GM12878 (cell line): ENCODE data around the gene APOM. TPM values are rescaled to one million over a fixed set of nuclear protein-coding genes. Genes with fewer than 3 reads are reported as not detected.

ENCODE experiments used
- ATAC-seq: fragments of 200-7000 bp; cut with Tn5 transposase; 3 replicates; pipeline ENCODE4 v1.9.1; 2020; ENCODE audit warnings: mild to moderate bottlenecking, moderate library complexity
- BruUV-seq: library from RNA; stranded (reverse); fragments of 400-500 nt; replicated peaks from 2 replicates; lab custom pipeline; 2021; lab: Mats Ljungman, UMichigan
- CTCF ChIA-PET: fragments of 300-600 bp; sonication (Branson Sonifier 250); formaldehyde crosslinking; extraction: SDS; loops from one replicate; lab custom pipeline; 2021; ENCODE audit warnings: inconsistent platforms; lab: Yijun Ruan, JAX
- POLR2A ChIA-PET: fragments of 350-600 bp; formaldehyde crosslinking; extraction: SDS; loops from one replicate; lab custom pipeline; 2021; ENCODE audit warnings: inconsistent platforms; lab: Charles Lee
- RAD21 ChIA-PET: fragments of 300-600 bp; sonication (Branson Sonifier 250); formaldehyde crosslinking; loops from one replicate; lab custom pipeline; 2023; ENCODE audit warnings: antibody characterized with exemption; ENCODE audit not compliant: unreplicated experiment; lab: Charles Lee
- SMC1A ChIA-PET: fragments of 300-600 bp; sonication (Branson Sonifier 250); formaldehyde crosslinking; loops from one replicate; lab custom pipeline; 2023; ENCODE audit not compliant: unreplicated experiment, uncharacterized antibody; lab: Charles Lee
- DNase-seq: peaks from one replicate; pipeline ENCODE4 v3.0.0-alpha.2; 2011; ENCODE audit warnings: low read depth, low spot score
- FAIRE-seq: peaks from 3 replicates; lab custom pipeline; 2011; peaks lifted over from hg19 to GRCh38; lab: Jason Lieb, UNC
- H2AFZ ChIP-seq: 2 replicates; pipeline ENCODE4 v1.6.0; 2011; ENCODE audit warnings: low read depth, low read length, control low read depth; ENCODE audit not compliant: control insufficient read depth
- H3K27ac ChIP-seq: 2 replicates; pipeline ENCODE4 v1.5.1; 2011; ENCODE audit warnings: control low read depth; ENCODE audit not compliant: control insufficient read depth, insufficient read depth
- H3K27me3 ChIP-seq, 2 experiments: replicated peaks in 1 of 2; 2 replicates each; pipeline versions ENCODE4 v1.6.0 to v1.6.1; 2011; ENCODE audit warnings: low read length in 1 of 2; ENCODE audit not compliant: control insufficient read depth in 2 of 2, insufficient read depth in 2 of 2
- H3K36me3 ChIP-seq, 2 experiments: 2 replicates each; pipeline ENCODE4 v1.5.1; 2011; ENCODE audit warnings: low read length in 1 of 2; ENCODE audit not compliant: control insufficient read depth in 2 of 2, insufficient read depth in 2 of 2
- H3K4me1 ChIP-seq: 2 replicates; pipeline ENCODE4 v1.6.1; 2011; ENCODE audit warnings: mild to moderate bottlenecking, low read length, moderate library complexity, mixed read lengths; ENCODE audit not compliant: control insufficient read depth, insufficient read depth
- H3K4me2 ChIP-seq: 2 replicates; pipeline ENCODE4 v1.6.0; 2011; ENCODE audit warnings: control low read depth; ENCODE audit not compliant: control insufficient read depth, insufficient read depth
- H3K4me3 ChIP-seq: fragments of 200-600 bp; sonication (generic); 2 replicates; pipeline ENCODE4 v1.5.1; 2016
- H3K79me2 ChIP-seq: 2 replicates; pipeline ENCODE4 v1.6.0; 2011; ENCODE audit warnings: low read length; ENCODE audit not compliant: control insufficient read depth, insufficient read depth
- H3K9ac ChIP-seq: 2 replicates; pipeline ENCODE4 v1.8.0; 2011; ENCODE audit warnings: low read length, control low read depth, mixed read lengths; ENCODE audit not compliant: control insufficient read depth, insufficient read depth
- H3K9me3 ChIP-seq: replicated peaks from 3 replicates; pipeline ENCODE4 v1.5.1; 2011; ENCODE audit warnings: mild to moderate bottlenecking, low read length; ENCODE audit not compliant: control insufficient read depth, insufficient read depth
- H4K20me1 ChIP-seq: 2 replicates; pipeline ENCODE4 v1.6.0; 2011; ENCODE audit not compliant: control insufficient read depth, insufficient read depth
- DPF2 ChIP-seq: fragments of 450-650 bp; IDR thresholded peaks from 2 replicates; pipeline ENCODE4 v1.6.1; 2017; ENCODE audit warnings: mild to moderate bottlenecking
- FOS ChIP-seq: IDR thresholded peaks from 3 replicates; pipeline ENCODE4 v1.6.1; 2011; ENCODE audit warnings: borderline replicate concordance; ENCODE audit not compliant: insufficient read length; ENCODE audit errors: extremely low read depth
- GABPA ChIP-seq: IDR thresholded peaks from 2 replicates; pipeline ENCODE4 v1.6.1; 2014; ENCODE audit warnings: antibody characterized with exemption, low read depth, mild to moderate bottlenecking, inconsistent platforms
- HDAC2 ChIP-seq: fragments of 200-600 bp; sonication (generic); IDR thresholded peaks from 2 replicates; pipeline ENCODE4 v1.6.1; 2017
- HDAC6 ChIP-seq: fragments of 200-600 bp; sonication (generic); IDR thresholded peaks from one replicate; pipeline ENCODE4 v1.8.0; 2017; ENCODE audit warnings: antibody characterized with exemption; ENCODE audit not compliant: unreplicated experiment
- IKZF1 ChIP-seq: fragments of 450-650 bp; conservative IDR thresholded peaks from 2 replicates; pipeline ENCODE4 v1.6.1; 2017; ENCODE audit warnings: antibody characterized with exemption, mild to moderate bottlenecking
- IRF4 ChIP-seq: IDR thresholded peaks from 2 replicates; pipeline ENCODE4 v1.6.1; 2011; ENCODE audit warnings: low read depth, low read length
- JUND ChIP-seq: IDR thresholded peaks from 2 replicates; pipeline ENCODE4 v1.6.1; 2012; ENCODE audit warnings: low read depth, mild to moderate bottlenecking, low read length, improper control_type of control experiment, moderate library complexity
- NFIC ChIP-seq: IDR thresholded peaks from 2 replicates; pipeline ENCODE4 v1.6.1; 2012; ENCODE audit warnings: low read depth, mild to moderate bottlenecking, inconsistent platforms, low read length, moderate library complexity
- PML ChIP-seq: IDR thresholded peaks from 2 replicates; pipeline ENCODE4 v1.6.1; 2012; ENCODE audit warnings: low read length, inconsistent platforms
- POLR2A ChIP-seq: IDR thresholded peaks from 2 replicates; pipeline ENCODE4 v1.6.1; 2011; ENCODE audit warnings: low read depth, mild to moderate bottlenecking, low read length
- SMAD5 ChIP-seq: IDR thresholded peaks from 2 replicates; pipeline ENCODE4 v1.6.1; 2016; ENCODE audit warnings: antibody characterized with exemption, low read depth
- ZBED1 ChIP-seq: IDR thresholded peaks from 2 replicates; pipeline ENCODE4 v1.6.1; 2016; ENCODE audit warnings: borderline replicate concordance
- WGBS: methylation state at CpG from one replicate; pipeline ENCODE4 v1.1.6; 2016; ENCODE audit warnings: low lambda C conversion rate; ENCODE audit not compliant: insufficient replicate concordance, insufficient coverage; ENCODE audit errors: missing lambda C conversion rate; 5-methylcytosine and 5-hydroxymethylcytosine counted together
- in situ Hi-C: fragments of 300-500 bp; cut with MboI; formaldehyde crosslinking; loops from 9 replicates; pipeline ENCODE4 v1.14.3; 2018; ENCODE audit warnings: mixed read lengths
- intact Hi-C: fragments of 100-400 bp; cut with micrococcal nuclease; formaldehyde crosslinking; loops from one replicate; pipeline ENCODE4 v1.14.2; 2022; ENCODE audit not compliant: unreplicated experiment
- polyA plus RNA-seq, 11 experiments: library from polyadenylated mRNA; depleted of rRNA in 4 of 11; unstranded in 6 of 11; stranded (reverse) in 5 of 11; fragments of >200 nt; fragmentation: Nextera tagmentation in 4 of 11; fragmentation: Illumina TruSeq in 1 of 11; extraction: Ambion mirVana in 4 of 11; extraction: Trizol in 1 of 11; gene quantifications; 1 replicate in 1 of 11; 2 replicates in 10 of 11; pipeline versions ENCODE4 v1.2.1 to v1.2.3, GENCODE V29; 2011 to 2016; ENCODE audit warnings: inconsistent platforms in 2 of 11, missing spikeins in 2 of 11, low read depth in 1 of 11
- total RNA-seq, 4 experiments: library from RNA; depleted of rRNA in 3 of 4; stranded (reverse); fragments of >200 nt in 3 of 4; fragmentation: Illumina TruSeq in 1 of 4; extraction: Trizol in 1 of 4; gene quantifications; 2 replicates each; pipeline versions ENCODE4 v1.2.1 to v1.2.3, GENCODE V29; 2013 to 2021
- TF ChIP-seq, protein P1 (sequence below): IDR thresholded peaks from 2 replicates; pipeline ENCODE4 v1.6.1; 2011; ENCODE audit warnings: borderline replicate concordance, low read depth, mild to moderate bottlenecking, moderate library complexity, mixed read lengths, low read length; ENCODE audit not compliant: insufficient read depth; ENCODE audit errors: extremely low read length
- TF ChIP-seq, protein P2 (sequence below): IDR thresholded peaks from 2 replicates; pipeline ENCODE4 v1.6.1; 2011; ENCODE audit warnings: borderline replicate concordance, low read depth, mild to moderate bottlenecking, moderate library complexity, low read length; ENCODE audit not compliant: insufficient read depth, poor library complexity, severe bottlenecking

The APOM gene
- total and polyA plus RNA-seq, 10 of the 15 experiments (the other 5 are each of a cell fraction or from before 2014, with no cell fraction given), result 4.0 to 14.1 (median 7.1) TPM

DNA sequence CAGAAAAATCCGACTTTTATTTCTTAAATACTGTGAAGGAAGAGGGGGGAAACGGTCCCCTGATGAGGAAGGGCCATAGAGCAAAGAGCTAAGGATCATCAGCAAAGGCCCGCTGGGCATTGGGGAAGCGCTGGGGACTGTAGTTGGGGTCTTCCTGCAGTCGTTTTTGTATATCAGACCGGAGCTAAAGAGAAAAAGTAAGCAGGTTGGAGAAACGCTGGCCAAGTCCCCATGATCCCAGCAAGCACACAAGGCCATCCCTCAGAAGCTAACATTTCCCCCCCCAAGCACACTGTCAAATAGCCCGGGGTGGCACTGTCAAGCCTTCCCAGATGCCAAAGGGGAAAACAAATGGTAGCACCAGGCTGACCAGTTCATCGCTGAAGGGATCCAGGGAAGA, 16.7 kb upstream of the APOM start:
- ChIA-PET RAD21 (no interaction called here), SMC1A (interaction anchor here (1.0 to 1.8 kb wide), 3 partner anchors 55 to 192 kb away, joined by 3 to 4 read pairs (median 3); no protein-coding TSS in a partner anchor), POLR2A (interaction anchor here (0.5 to 1.2 kb wide), 4 partner anchors 10 to 1195 kb away, joined by 3 to 5 read pairs (median 4); no protein-coding TSS in a partner anchor), CTCF (interaction anchor here (1.1 kb wide), 1 partner anchor 191 kb away, joined by 5 read pairs; no protein-coding TSS in a partner anchor)
- DNase-seq (no peak), ATAC-seq (no peak; the same call in 2 of the 3 replicates), FAIRE-seq (no peak)
- no TSS peak for BruUV-seq
- no peak overlapping the region for H2AFZ ChIP-seq
- peaks cover 50 to 53% of the 10 kb centered on the region in 2 experiments for H3K36me3 ChIP-seq
- 80% methylated on average over 9 of the region's 9 CpGs for WGBS
- no peaks in the 10 kb centered on the region for H3K27me3 ChIP-seq
- H3K27ac ChIP-seq, result no peak overlapping the region
- H3K4me2 ChIP-seq, result no peak overlapping the region
- no peaks in the 10 kb centered on the region for H3K4me1 ChIP-seq
- H4K20me1 ChIP-seq, result no peaks in the 10 kb centered on the region
- in situ Hi-C loops (no loop called here), intact Hi-C loops (no loop called here)
- no peaks in the 10 kb centered on the region for H3K9me3 ChIP-seq
- H3K79me2 ChIP-seq, result no peaks in the 10 kb centered on the region
- no peak for TF ChIP-seq IRF4
- TF ChIP-seq SMAD5, result 0 out of 2 replicates have a peak, but pooled peaks have one; percentile 30
- TF ChIP-seq PML, result peak; percentile 68; the same call in 1 of the 2 replicates
- TF ChIP-seq IKZF1, result no peak
- TF ChIP-seq HDAC6, result no peak
- no peak for TF ChIP-seq FOS
- TF ChIP-seq GABPA, result no peak
- TF ChIP-seq POLR2A, result no peak
- TF ChIP-seq JUND, result no peak
- TF ChIP-seq DPF2, result no peak
- TF ChIP-seq, protein P1, sequence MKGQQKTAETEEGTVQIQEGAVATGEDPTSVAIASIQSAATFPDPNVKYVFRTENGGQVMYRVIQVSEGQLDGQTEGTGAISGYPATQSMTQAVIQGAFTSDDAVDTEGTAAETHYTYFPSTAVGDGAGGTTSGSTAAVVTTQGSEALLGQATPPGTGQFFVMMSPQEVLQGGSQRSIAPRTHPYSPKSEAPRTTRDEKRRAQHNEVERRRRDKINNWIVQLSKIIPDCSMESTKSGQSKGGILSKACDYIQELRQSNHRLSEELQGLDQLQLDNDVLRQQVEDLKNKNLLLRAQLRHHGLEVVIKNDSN, result no peak
- TF ChIP-seq NFIC, result no peak
- TF ChIP-seq ZBED1, result 0 out of 2 replicates have a peak, but pooled peaks have one; percentile 18
- TF ChIP-seq HDAC2, result no peak
- TF ChIP-seq, protein P2, sequence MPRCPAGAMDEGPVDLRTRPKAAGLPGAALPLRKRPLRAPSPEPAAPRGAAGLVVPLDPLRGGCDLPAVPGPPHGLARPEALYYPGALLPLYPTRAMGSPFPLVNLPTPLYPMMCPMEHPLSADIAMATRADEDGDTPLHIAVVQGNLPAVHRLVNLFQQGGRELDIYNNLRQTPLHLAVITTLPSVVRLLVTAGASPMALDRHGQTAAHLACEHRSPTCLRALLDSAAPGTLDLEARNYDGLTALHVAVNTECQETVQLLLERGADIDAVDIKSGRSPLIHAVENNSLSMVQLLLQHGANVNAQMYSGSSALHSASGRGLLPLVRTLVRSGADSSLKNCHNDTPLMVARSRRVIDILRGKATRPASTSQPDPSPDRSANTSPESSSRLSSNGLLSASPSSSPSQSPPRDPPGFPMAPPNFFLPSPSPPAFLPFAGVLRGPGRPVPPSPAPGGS, result no peak
- H3K9ac ChIP-seq, result no peak overlapping the region
- no peak overlapping the region for H3K4me3 ChIP-seq
